Caco-2 (cell line): ENCODE data around the gene LRRC45. TPM values are rescaled to one million over a fixed set of nuclear protein-coding genes. Genes with fewer than 3 reads are reported as not detected.

ENCODE experiments used
- BruUV-seq: library from RNA; stranded (reverse); fragments of 400-500 nt; replicated peaks from 2 replicates; lab custom pipeline; 2021; lab: Mats Ljungman, UMichigan
- CTCF ChIA-PET: fragments of 300-600 bp; sonication (Branson Sonifier 250); formaldehyde crosslinking; loops from one replicate; lab custom pipeline; 2022; ENCODE audit warnings: antibody characterized with exemption; lab: Charles Lee
- POLR2A ChIA-PET: fragments of 300-600 bp; sonication (Branson Sonifier 250); formaldehyde crosslinking; loops from one replicate; lab custom pipeline; 2022; ENCODE audit warnings: antibody characterized with exemption; lab: Charles Lee
- DNase-seq, 2 experiments: peaks; one replicate each; pipeline versions ENCODE4 v3.0.0 to v3.0.0-alpha.2; 2020 to 2022
- H3K27me3 ChIP-seq: replicated peaks from 2 replicates; pipeline ENCODE4 v1.6.0; 2011; ENCODE audit warnings: low read length; ENCODE audit not compliant: control insufficient read depth, insufficient read depth
- H3K36me3 ChIP-seq: 2 replicates; pipeline ENCODE4 v1.5.1; 2011; ENCODE audit warnings: low read length; ENCODE audit not compliant: control insufficient read depth, insufficient read depth
- H3K4me1 ChIP-seq: fragments of 250-450 bp; sonication (Bioruptor Pico); 2 replicates; pipeline ENCODE4 v1.5.1; 2020; ENCODE audit warnings: mild to moderate bottlenecking
- H3K4me3 ChIP-seq: 2 replicates; pipeline ENCODE4 v1.5.1; 2011; ENCODE audit warnings: low read depth, mild to moderate bottlenecking, control low read depth, low read length
- H3K9me3 ChIP-seq: fragments of 250-450 bp; sonication (Bioruptor Pico); 2 replicates; pipeline ENCODE4 v1.5.1; 2020; ENCODE audit warnings: mild to moderate bottlenecking, moderate library complexity
- H3K27ac Mint-ChIP-seq: one replicate; pipeline ENCODE4 v1.8.0; 2022; ENCODE audit warnings: mixed read lengths; ENCODE audit not compliant: unreplicated experiment
- H3K27me3 Mint-ChIP-seq: one replicate; pipeline ENCODE4 v1.8.0; 2022; ENCODE audit warnings: mixed read lengths; ENCODE audit not compliant: insufficient read depth, unreplicated experiment
- H3K36me3 Mint-ChIP-seq: one replicate; pipeline ENCODE4 v1.8.0; 2022; ENCODE audit warnings: mild to moderate bottlenecking, mixed read lengths; ENCODE audit not compliant: insufficient read depth, unreplicated experiment
- H3K4me1 Mint-ChIP-seq: one replicate; pipeline ENCODE4 v1.8.0; 2022; ENCODE audit warnings: low read depth, mixed read lengths; ENCODE audit not compliant: unreplicated experiment
- H3K4me3 Mint-ChIP-seq: one replicate; pipeline ENCODE4 v1.8.0; 2022; ENCODE audit warnings: mild to moderate bottlenecking, moderate library complexity, mixed read lengths; ENCODE audit not compliant: unreplicated experiment
- H3K9me3 Mint-ChIP-seq: one replicate; pipeline ENCODE4 v1.8.0; 2022; ENCODE audit warnings: mixed read lengths; ENCODE audit not compliant: unreplicated experiment
- CTCF ChIP-seq, 2 experiments: fragments of 200-600 bp in 1 of 2; IDR thresholded peaks; 1 replicate in 1 of 2; 2 replicates in 1 of 2; pipeline versions ENCODE4 v1.5.1 to v1.8.0; 2011 to 2022; ENCODE audit warnings: antibody characterized with exemption in 1 of 2, control low read depth in 1 of 2, inconsistent platforms in 1 of 2, low read depth in 1 of 2, low read length in 1 of 2, mild to moderate bottlenecking in 1 of 2, moderate library complexity in 1 of 2; ENCODE audit not compliant: insufficient read depth in 1 of 2, severe bottlenecking in 1 of 2, unreplicated experiment in 1 of 2
- intact Hi-C: fragments of 100-400 bp; cut with micrococcal nuclease; formaldehyde crosslinking; loops from one replicate; pipeline ENCODE4 v1.10.0; 2022; ENCODE audit not compliant: unreplicated experiment
- total RNA-seq: library from RNA; stranded (reverse); gene quantifications from 2 replicates; pipeline ENCODE4 v1.2.3, GENCODE V29; 2022

LRRC45 gene
- total RNA-seq, 1 experiment from 2014 or later = 33.2 TPM

DNA sequence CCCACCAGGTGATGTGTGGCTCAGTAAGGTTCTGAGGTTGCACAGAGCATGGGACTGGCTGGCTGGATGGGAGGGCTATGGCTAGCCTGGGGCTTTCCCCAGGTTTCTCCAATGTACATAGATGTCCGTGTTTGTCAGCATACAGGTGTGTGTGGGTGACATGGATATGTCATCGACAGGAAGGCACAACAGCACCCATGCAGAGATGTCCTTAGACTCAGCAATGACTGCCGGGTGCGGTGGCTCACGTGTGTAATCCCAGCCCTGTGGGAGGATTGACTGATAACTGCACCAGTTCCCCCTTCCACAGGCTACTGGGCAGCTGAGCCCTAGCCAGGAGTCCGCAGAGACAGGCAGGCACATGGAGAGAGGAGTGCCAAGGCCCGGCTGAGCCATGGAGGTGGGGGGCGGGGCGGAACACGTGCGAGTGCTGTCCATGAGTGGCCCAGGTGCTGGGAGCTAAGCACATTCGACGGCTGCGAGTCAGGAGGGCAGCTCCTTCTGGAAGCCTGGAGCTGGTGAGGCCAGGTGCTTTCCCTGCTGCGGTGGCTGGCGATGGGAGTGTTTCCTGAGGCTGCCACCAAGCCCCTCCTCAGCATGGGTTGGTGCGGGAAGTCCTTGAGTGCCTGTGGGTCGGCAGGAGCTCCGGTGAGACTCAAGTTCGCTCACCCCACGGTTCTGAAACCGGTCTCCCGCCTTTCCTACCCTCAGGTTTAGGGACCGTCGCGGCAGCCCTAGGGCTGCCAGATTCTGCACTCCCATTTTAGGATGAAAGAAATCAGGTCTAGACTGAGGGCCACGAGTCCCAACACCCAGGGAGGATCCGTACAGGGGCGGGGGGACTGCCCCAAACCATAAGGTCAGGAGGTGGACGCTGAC is 46.5 kb upstream of the LRRC45 start:
- BruUV-seq = TSS peak; percentile 67
- CTCF ChIA-PET = interaction anchor here (0.5 to 1.4 kb wide), 3 partner anchors 8 to 43 kb away, joined by 3 to 11 read pairs (median 5); no protein-coding TSS in a partner anchor
- intact Hi-C loops = loop anchor here (1.0 kb wide), 2 partner anchors 8 to 47 kb away; partner anchors contain the start of gene LRRC45

DNA sequence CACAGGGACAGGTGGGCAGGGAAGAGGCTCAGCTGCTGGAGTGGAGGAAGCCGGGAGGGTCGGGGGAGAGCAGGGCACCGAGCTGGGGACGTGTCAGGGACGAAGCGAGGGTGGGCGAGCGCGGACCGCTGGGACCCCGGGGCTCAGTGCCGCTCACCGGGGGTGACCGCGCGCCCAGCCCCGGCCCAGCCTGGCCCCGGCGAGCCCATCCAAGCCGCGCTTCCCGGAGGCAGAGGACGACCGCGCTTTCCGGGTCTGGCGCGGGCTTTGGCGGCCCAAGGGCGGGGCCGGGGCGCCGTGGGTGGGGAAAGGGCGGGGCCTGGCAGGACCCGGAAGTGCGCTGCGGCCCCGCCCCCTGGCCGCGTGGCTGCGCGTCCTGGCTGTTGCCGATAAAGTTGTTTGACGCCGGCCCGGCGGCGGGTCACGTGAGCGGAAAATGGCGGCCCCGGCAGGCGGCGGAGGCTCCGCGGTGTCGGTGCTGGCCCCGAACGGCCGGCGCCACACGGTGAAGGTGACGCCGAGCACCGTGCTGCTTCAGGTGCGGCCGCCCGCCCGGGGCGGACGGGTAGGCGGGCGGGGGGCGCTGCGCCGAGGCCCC is 45.8 kb upstream of the LRRC45 start, which contains the start of gene ASPSCR1:
Gene ASPSCR1, plus strand, starts transcription at position 419 of the 598 bp plus-strand sequence. Its CDS starts 18 bp downstream, at position 437.
- H3K36me3 ChIP-seq = no peaks in the 10 kb centered on the region
- ChIA-PET CTCF (interaction anchor here (0.5 to 1.4 kb wide), 3 partner anchors 9 to 43 kb away, joined by 3 to 11 read pairs (median 5); no protein-coding TSS in a partner anchor), POLR2A (interaction anchor here (0.5 to 1.0 kb wide), 5 partner anchors 9 to 121 kb away, joined by 3 to 7 read pairs (median 7); no protein-coding TSS in a partner anchor)
- no peak for TF ChIP-seq CTCF (IDR thresholded peaks at IDR 0.05; ENCODE audit: insufficient read depth in 1 of 2, low read depth in 1 of 2, low read length in 1 of 2, severe bottlenecking in 1 of 2, unreplicated experiment in 1 of 2)
- Mint-ChIP-seq H3K27me3 (no peaks in the 10 kb centered on the region), H3K36me3 (peaks cover 48% of the 10 kb centered on the region), H3K4me1 (peaks cover 5% of the 10 kb centered on the region), H3K27ac (peak within 1 kb of the TSS; percentile 97), H3K9me3 (no peaks in the 10 kb centered on the region), H3K4me3 (peak within 1 kb of the TSS; percentile 98)
- peaks cover 11% of the 10 kb centered on the region for H3K9me3 ChIP-seq
- no peaks in the 10 kb centered on the region for H3K27me3 ChIP-seq
- H3K4me1 ChIP-seq = peaks cover 8% of the 10 kb centered on the region; the same call in 1 of the 2 replicates
- no TSS peak for BruUV-seq
- intact Hi-C loops = loop anchor here (1.0 kb wide), 1 partner anchor 46 kb away; the partner anchor contains the start of gene LRRC45
- DNase-seq = peak; percentile 90 to 96
- H3K4me3 ChIP-seq = peak within 1 kb of the TSS; percentile 79

More for the DNA sequence above, 46.5 kb upstream of the LRRC45 start:
- H3K36me3 Mint-ChIP-seq = peaks cover 42% of the 10 kb centered on the region
- POLR2A ChIA-PET = interaction anchor here (0.5 to 1.0 kb wide), 5 partner anchors 9 to 120 kb away, joined by 3 to 7 read pairs (median 7); no protein-coding TSS in a partner anchor
- H3K4me3 Mint-ChIP-seq = peak overlapping the region; percentile 98
- H3K27ac Mint-ChIP-seq = peak overlapping the region; percentile 97
- peaks cover 8% of the 10 kb centered on the region; the same call in 1 of the 2 replicates for H3K4me1 ChIP-seq
- H3K27me3 Mint-ChIP-seq = no peaks in the 10 kb centered on the region
- peaks cover 12% of the 10 kb centered on the region for H3K9me3 ChIP-seq
- peaks cover 5% of the 10 kb centered on the region for H3K4me1 Mint-ChIP-seq
- peak; percentile 65 to 72 for DNase-seq
- H3K27me3 ChIP-seq = no peaks in the 10 kb centered on the region
- H3K4me3 ChIP-seq = peak overlapping the region; percentile 79
- H3K36me3 ChIP-seq = no peaks in the 10 kb centered on the region
- no peak for TF ChIP-seq CTCF (IDR thresholded peaks at IDR 0.05; ENCODE audit: insufficient read depth in 1 of 2, low read depth in 1 of 2, low read length in 1 of 2, severe bottlenecking in 1 of 2, unreplicated experiment in 1 of 2)
- no peaks in the 10 kb centered on the region for H3K9me3 Mint-ChIP-seq
